Heart left ventricle (tissue), 16 donors: ENCODE data around the gene CAMTA1. TPM values are rescaled to one million over a fixed set of nuclear protein-coding genes. Genes with fewer than 3 reads are reported as not detected.

Experiments
- ATAC-seq, 4 donors: fragments of 200-7000 bp; cut with Tn5 transposase; one replicate each; pipeline ENCODE4 v1.9.1; 2020 to 2022; ENCODE audit warnings: moderate library complexity in 4 of 4, mild to moderate bottlenecking in 3 of 4, moderate number of reproducible peaks in 1 of 4
- DNase-seq, 5 donors: peaks; one replicate each; pipeline ENCODE4 v3.0.0-alpha.2; 2020
- H3K27ac ChIP-seq, 12 donors: fragments of 200-600 bp; sonication (generic) in 4 of 12; one replicate each; pipeline versions ENCODE4 v1.5.0 to v1.8.0; 2016 to 2022; ENCODE audit warnings: mild to moderate bottlenecking in 2 of 12
- H3K27me3 ChIP-seq, 9 donors: fragments of 200-600 bp; sonication (generic) in 2 of 9; one replicate each; pipeline versions ENCODE4 v1.5.1 to v1.8.0; 2016 to 2022; ENCODE audit warnings: mild to moderate bottlenecking in 3 of 9
- H3K36me3 ChIP-seq, 9 donors: fragments of 200-600 bp; sonication (generic) in 2 of 9; one replicate each; pipeline versions ENCODE4 v1.5.0 to v1.8.0; 2018 to 2022; ENCODE audit warnings: mild to moderate bottlenecking in 2 of 9
- H3K4me1 ChIP-seq, 12 donors: fragments of 200-600 bp; sonication (generic) in 4 of 12; one replicate each; pipeline versions ENCODE4 v1.5.0 to v1.8.0; 2016 to 2022; ENCODE audit warnings: mild to moderate bottlenecking in 3 of 12
- H3K4me3 ChIP-seq, 12 donors: fragments of 200-600 bp; sonication (generic) in 4 of 12; one replicate each; pipeline versions ENCODE4 v1.5.0 to v1.8.0; 2017 to 2022; ENCODE audit warnings: mild to moderate bottlenecking in 9 of 12, moderate library complexity in 4 of 12
- H3K9me3 ChIP-seq, 12 donors: fragments of 200-600 bp; sonication (generic) in 4 of 12; one replicate each; pipeline versions ENCODE4 v1.5.0 to v1.8.0; 2016 to 2022; ENCODE audit warnings: mild to moderate bottlenecking in 1 of 12
- POLR2A ChIP-seq, 2 donors: fragments of 450-650 bp; IDR thresholded peaks; one replicate each; pipeline ENCODE4 v1.6.1; 2017; ENCODE audit warnings: antibody characterized with exemption in 2 of 2, mild to moderate bottlenecking in 2 of 2, moderate library complexity in 2 of 2
- WGBS, 4 donors: extraction: QIAGEN DNeasy Blood & Tissue Kit in 2 of 4; methylation state at CpG; one replicate each; pipeline versions ENCODE4 v1.1.5 to v1.1.7; 2013 to 2018; 5-methylcytosine and 5-hydroxymethylcytosine counted together
- intact Hi-C, 10 donors: fragments of 100-400 bp; cut with DNase I; formaldehyde crosslinking; loops; one replicate each; pipeline versions ENCODE4 v1.11.1 to v1.14.2; 2022
- polyA plus RNA-seq, 2 donors: library from polyadenylated mRNA; stranded (reverse); fragments of 200-250 nt; gene quantifications; one replicate each; pipeline ENCODE4 v1.2.3, GENCODE V29; 2013
- total RNA-seq, 9 donors: library from RNA; depleted of rRNA in 2 of 9; stranded (reverse); fragments of >200 nt in 2 of 9; fragmentation: NEBNext Ultra II Directional in 3 of 9; extraction: Animal tissue kit (Norgen Biotek cat#: 25700) in 3 of 9; gene quantifications; one replicate each; pipeline versions ENCODE4 v1.1.0 to v1.2.4, GENCODE V29; 2016 to 2023
- TF ChIP-seq, protein P1 (sequence below), 12 donors: fragments of 200-600 bp; sonication (generic) in 4 of 12; IDR thresholded peaks; one replicate each; pipeline versions ENCODE4 v1.5.0 to v1.8.0; 2018 to 2022; ENCODE audit warnings: antibody characterized with exemption in 12 of 12, mild to moderate bottlenecking in 5 of 12
- donor health status: ischemic (EF 13 %, LVEDD 7.1; RV severe dilation, severe dysfunction).
- donor health status: healthy with polysubstance abuse.
- donor health status: DM: no; HTN: yes; CAD: no.
- donor health status: DM: no; HTN: no; CAD: no.
- donor health status: ischemic (EF 25% LVEDD 6.9; RV normal size, moderate dysfunction).
- donor health status: ischemic (EF 25% LVEDD 5.7; RV mildly dilated, moderate dysfunction).
- donor health status: healthy.
- donor health status: DM: yes; HTN: yes; CAD: no.
- donor health status: ischemic (EF 35%, LVEDD 5.7; RV mildly dilated, moderate dysfunction).
- donor health status: nonischemic (EF 11% LVEDD 7.7; RV severe dilation, severe dysfunction).
- donor health status: DM: yes; HTN: yes; CAD: no.
- donor health status: PGD.
- donor health status: ischemic (EF 29% LVEDD 5.4; RV normal size, mild dysfunction).
- donor health status: nonischemic (EF 23%, LVEDD 6.1; RV moderate dilation, normal function).

Gene CAMTA1
- total and polyA plus RNA-seq, 11 donors, result 114 to 303 (median 137) TPM

DNA sequence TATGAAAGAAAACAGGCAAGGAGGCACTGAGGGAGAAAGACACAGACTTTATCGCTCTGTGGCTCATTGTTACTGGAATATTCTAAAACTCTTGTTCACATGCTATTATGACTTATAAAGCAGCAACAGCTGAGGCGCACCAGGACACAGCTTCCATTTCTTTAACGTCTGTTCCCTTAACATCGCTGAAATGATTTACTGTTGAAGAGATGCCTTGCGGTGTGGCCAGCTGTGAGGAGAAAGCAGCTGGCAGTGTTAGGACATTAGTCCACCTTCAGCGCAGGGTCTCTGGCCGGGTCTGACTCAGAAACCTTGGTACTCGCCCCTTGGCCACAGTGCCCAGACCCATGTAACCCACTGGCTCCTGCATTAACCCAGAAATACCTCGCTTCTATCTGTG, 995.7 kb downstream of the CAMTA1 start:
- no peak overlapping the region for H3K4me3 ChIP-seq
- no peak for ATAC-seq
- peaks cover 0 to 64% (median 52%) of the 10 kb centered on the region in 9 donors for H3K36me3 ChIP-seq
- WGBS, 4 donors, result 87 to 97% (median 96%) methylated on average over 9 of the region's 9 CpGs
- H3K4me1 ChIP-seq, result peaks cover 0 to 38% (median 16%) of the 10 kb centered on the region in 12 donors
- no peak for TF ChIP-seq POLR2A (IDR thresholded peaks at IDR 0.05)
- TF ChIP-seq, protein P1, sequence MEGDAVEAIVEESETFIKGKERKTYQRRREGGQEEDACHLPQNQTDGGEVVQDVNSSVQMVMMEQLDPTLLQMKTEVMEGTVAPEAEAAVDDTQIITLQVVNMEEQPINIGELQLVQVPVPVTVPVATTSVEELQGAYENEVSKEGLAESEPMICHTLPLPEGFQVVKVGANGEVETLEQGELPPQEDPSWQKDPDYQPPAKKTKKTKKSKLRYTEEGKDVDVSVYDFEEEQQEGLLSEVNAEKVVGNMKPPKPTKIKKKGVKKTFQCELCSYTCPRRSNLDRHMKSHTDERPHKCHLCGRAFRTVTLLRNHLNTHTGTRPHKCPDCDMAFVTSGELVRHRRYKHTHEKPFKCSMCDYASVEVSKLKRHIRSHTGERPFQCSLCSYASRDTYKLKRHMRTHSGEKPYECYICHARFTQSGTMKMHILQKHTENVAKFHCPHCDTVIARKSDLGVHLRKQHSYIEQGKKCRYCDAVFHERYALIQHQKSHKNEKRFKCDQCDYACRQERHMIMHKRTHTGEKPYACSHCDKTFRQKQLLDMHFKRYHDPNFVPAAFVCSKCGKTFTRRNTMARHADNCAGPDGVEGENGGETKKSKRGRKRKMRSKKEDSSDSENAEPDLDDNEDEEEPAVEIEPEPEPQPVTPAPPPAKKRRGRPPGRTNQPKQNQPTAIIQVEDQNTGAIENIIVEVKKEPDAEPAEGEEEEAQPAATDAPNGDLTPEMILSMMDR (IDR thresholded peaks at IDR 0.05), result no peak
- DNase-seq, result no peak
- H3K27ac ChIP-seq, result no peak overlapping the region
- intact Hi-C loops, result no loop called here
- H3K27me3 ChIP-seq, result no peaks in the 10 kb centered on the region
- no peaks in the 10 kb centered on the region for H3K9me3 ChIP-seq

DNA sequence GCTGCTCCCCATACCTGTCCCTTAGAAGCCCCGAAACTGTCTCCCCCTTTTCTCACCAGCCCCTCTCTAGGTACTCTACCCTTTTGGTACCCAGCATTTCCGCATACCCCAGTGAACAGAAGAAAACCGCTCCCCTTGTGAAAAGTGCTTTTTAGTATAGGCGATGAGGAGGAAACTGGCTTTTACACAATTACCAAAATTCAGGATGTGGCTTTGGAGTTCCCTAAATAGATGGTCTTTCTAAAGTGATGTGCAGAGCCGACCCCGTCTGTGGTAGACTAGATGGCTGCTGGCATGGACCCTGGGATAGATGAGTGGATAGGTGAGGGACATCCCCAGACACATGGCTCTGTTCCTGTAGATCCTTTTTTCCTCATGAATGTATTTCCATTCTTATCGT, 996.2 kb downstream of the CAMTA1 start:
- Histone ChIP-seq H3K27ac (no peak overlapping the region), H3K4me3 (no peak overlapping the region), H3K27me3 (no peaks in the 10 kb centered on the region), H3K4me1 (peaks cover 0 to 42% (median 20%) of the 10 kb centered on the region in 12 donors), H3K9me3 (no peaks in the 10 kb centered on the region), H3K36me3 (peaks cover 0 to 64% (median 47%) of the 10 kb centered on the region in 9 donors)
- intact Hi-C loops, result no loop called here
- ATAC-seq (no peak), DNase-seq (no peak)
- 74 to 85% (median 79%) methylated on average over 7 of the region's 7 CpGs for WGBS, 4 donors
- TF ChIP-seq, protein P1 (IDR thresholded peaks at IDR 0.05), result no peak
- TF ChIP-seq POLR2A (IDR thresholded peaks at IDR 0.05), result no peak

DNA sequence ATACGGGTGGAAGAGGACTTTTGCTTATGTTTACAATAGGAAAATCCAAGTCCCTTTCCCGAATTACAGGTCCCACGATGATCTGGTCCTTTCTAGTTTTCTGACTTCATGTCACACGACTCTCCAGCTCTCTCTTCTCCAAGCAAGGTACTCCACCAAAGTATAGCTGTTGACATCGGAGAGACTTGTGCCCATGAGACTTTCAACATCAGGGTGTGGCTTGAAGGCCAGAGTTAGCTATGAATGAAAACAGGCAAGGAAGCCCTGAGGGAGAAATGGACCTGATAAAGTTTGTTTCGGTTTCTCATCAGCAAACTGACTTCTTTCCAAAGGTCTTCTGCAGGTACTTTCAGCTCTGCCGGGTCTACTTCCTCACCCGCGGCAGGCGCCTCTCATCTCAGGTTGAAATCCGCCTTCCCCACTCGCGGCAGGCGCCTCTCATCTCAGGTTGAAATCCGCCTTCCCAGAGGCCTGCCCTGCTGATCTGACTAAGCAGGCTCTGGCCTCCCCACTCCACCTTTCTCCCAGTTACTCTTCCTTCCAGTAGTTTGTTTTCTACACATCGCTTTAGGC, 996.8 kb downstream of the CAMTA1 start:
- no peak for DNase-seq
- Histone ChIP-seq H3K4me3 (peak overlapping the region in 1 of 12 donors; percentile 24), H3K9me3 (no peaks in the 10 kb centered on the region), H3K27me3 (no peaks in the 10 kb centered on the region), H3K4me1 (peaks cover 0 to 47% (median 25%) of the 10 kb centered on the region in 12 donors), H3K36me3 (peaks cover 0 to 64% (median 45%) of the 10 kb centered on the region in 9 donors), H3K27ac (peak overlapping the region in 4 of 12 donors; percentile 86 to 99 (median 92))
- no peak for ATAC-seq
- WGBS, 4 donors, result 86 to 93% (median 88%) methylated on average over 16 of the region's 16 CpGs
- TF ChIP-seq, protein P1 (IDR thresholded peaks at IDR 0.05), result no peak
- TF ChIP-seq POLR2A (IDR thresholded peaks at IDR 0.05), result no peak
- intact Hi-C loops, result no loop called here

DNA sequence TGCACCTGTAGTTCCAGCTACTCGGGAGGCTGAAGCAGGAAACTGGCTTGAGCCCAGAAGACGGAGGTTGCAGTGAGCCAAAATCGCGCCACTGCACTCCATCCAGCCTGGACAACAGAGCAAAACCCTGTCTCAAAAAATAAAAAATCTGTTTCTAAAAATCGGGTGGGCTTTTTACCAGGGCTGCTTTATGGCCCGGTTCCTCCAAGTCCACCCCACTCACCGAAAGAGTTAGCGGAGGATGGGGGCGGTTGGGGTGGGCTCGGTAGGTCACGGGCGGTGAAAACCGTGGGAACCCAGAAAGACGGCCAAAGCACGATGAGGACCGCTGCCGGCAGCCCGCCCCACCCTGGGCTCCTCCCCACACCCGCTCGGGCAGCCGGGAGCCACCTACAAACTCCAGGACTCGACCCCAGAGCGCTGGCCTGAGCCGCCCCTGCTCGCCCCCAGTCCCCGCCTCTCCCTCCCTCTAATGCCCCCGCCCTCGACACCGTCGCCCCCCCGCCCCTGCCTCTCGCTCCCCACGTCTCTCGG, 998.0 kb downstream of the CAMTA1 start:
- peak; percentile 37 to 80 (median 69) for ATAC-seq
- Histone ChIP-seq H3K36me3 (peaks cover 0 to 64% (median 45%) of the 10 kb centered on the region in 9 donors), H3K4me1 (peaks cover 0 to 54% (median 32%) of the 10 kb centered on the region in 12 donors), H3K27me3 (no peaks in the 10 kb centered on the region), H3K4me3 (peak overlapping the region; percentile 12 to 97 (median 68)), H3K27ac (peak overlapping the region; percentile 41 to 99 (median 90)), H3K9me3 (no peaks in the 10 kb centered on the region)
- 0 to 3% (median 2%) methylated on average over 21 to 34 of the region's 34 CpGs for WGBS, 4 donors
- intact Hi-C loops, result no loop called here
- no peak for TF ChIP-seq POLR2A (IDR thresholded peaks at IDR 0.05)
- DNase-seq, result peak; percentile 73 to 87 (median 85)
